NCI-H146 treated with DMSO at 0.1 percent for 48 hours (cell line): ENCODE measurements around the gene FAR1.
A peak's percentile ranks its signal among the peaks of the same experiment; 100 is the strongest.
"Not testable (repeated sequence)": the region's sequence is repeated elsewhere in the genome, so short reads cannot be mapped to it uniquely, and the experiment has no call there.

Experiments
- DNase-seq: peaks from one replicate; lab custom pipeline; 2025; ENCODE audit not compliant: unreplicated experiment; lab: John Stamatoyannopoulos, UW

Gene FAR1, protein sequence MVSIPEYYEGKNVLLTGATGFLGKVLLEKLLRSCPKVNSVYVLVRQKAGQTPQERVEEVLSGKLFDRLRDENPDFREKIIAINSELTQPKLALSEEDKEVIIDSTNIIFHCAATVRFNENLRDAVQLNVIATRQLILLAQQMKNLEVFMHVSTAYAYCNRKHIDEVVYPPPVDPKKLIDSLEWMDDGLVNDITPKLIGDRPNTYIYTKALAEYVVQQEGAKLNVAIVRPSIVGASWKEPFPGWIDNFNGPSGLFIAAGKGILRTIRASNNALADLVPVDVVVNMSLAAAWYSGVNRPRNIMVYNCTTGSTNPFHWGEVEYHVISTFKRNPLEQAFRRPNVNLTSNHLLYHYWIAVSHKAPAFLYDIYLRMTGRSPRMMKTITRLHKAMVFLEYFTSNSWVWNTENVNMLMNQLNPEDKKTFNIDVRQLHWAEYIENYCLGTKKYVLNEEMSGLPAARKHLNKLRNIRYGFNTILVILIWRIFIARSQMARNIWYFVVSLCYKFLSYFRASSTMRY

GRCh38 chr11:13668102-13668956 lies at the start of gene FAR1:
Gene FAR1, plus strand, starts transcription at chr11:13668668. Its CDS starts 26,098 bp downstream, at chr11:13694766.
- DNase-seq: peak; percentile 91

DNA sequence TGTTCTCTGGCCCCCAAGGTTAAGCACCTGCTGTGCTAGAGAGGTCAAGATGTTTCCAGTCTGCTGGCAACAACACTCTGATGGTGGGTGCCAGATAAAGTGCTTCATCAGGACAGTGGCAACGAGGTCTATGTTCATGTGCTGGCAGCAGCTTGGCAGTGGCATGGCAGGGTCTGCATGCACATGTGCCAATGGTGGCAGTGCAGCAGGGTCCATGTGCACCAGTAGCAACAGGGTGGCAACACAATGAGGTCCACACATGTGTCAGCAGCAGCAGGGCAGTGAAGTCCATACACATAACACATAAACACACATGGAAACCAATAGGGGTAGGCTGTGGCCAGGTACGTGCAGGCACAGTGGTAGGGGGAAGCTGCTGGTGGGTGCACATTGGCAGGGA lies 48.4 kb upstream of the FAR1 start:
- DNase-seq: no peak

DNA sequence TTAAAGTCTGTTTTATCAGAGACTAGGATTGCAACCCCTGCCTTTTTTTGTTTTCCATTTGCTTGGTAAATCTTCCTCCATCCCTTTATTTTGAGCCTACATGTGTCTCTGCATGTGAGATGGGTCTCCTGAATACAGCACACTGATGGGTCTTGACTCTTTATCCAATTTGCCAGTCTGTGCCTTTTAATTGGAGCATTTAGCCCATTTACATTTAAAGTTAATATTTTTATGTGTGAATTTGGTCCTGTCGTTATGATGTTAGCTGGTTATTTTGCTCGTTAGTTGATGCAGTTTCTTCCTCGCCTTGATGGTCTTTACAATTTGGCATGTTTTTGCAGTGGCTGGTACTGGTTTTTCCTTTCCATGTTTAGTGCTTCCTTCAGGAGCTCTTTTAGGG lies 41.6 kb upstream of the FAR1 start:
- DNase-seq: not testable (repeated sequence)

- not testable (repeated sequence) for DNase-seq
Measured at GRCh38 chr11:13628634-13629033, 39.8 kb upstream of the FAR1 start.

DNA sequence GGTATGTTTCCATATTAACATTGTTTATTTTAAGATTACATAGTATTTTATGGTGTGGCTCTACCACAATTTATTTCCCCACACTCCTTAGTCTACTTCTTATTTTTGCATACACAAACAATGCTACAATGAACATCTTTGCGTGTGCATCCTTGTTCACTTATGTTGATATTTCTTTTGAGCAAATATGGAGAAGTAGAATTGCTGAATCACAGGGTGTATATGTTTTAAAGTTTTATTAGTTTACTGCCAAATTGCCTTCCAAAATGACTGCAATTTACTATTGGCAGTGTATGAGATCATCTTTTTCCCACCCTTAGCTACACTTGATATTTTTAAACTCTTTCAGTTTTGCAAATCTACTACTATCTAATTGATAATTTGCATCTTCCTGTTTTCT lies 38.7 kb upstream of the FAR1 start:
- no peak for DNase-seq

DNA sequence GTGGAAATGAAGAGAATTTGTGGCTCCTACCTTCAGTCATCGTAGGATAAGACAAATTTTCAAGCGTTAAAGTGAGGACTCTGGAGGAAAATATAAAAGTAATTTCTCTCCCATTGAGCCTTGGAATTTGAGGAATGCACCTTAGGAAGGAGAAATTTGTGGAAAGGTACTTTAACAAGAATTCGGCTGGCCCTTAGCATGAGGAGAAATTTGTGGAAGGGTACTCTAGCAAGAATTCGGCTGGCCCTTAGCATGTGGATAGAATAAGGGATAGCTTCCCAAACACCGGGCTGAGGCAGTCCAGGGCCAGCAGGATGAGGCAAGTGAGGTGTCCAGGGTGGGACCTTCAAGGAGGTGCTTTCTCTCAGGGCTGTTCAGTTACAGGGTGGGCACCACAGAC lies 33.2 kb upstream of the FAR1 start:
- DNase-seq: no peak

DNA sequence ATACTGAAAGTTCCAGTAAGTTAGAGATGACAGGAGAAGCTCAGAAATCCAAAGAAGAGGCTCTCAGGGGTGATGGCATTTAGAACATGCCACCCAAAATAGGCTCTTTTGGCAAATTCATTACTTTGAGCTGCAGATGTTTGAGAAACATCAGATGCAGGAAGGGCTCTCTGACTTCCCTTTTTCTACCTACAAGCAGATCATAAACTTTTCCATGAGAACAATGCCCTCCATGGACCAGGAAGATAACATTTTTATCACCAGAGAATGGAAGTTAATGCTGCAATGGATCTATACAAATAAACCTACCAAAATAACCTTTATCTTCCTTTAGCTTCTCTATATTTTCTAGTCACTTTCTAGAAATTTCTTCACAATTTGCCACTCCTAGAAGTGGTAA lies 32.7 kb upstream of the FAR1 start:
- DNase-seq: no peak

DNA sequence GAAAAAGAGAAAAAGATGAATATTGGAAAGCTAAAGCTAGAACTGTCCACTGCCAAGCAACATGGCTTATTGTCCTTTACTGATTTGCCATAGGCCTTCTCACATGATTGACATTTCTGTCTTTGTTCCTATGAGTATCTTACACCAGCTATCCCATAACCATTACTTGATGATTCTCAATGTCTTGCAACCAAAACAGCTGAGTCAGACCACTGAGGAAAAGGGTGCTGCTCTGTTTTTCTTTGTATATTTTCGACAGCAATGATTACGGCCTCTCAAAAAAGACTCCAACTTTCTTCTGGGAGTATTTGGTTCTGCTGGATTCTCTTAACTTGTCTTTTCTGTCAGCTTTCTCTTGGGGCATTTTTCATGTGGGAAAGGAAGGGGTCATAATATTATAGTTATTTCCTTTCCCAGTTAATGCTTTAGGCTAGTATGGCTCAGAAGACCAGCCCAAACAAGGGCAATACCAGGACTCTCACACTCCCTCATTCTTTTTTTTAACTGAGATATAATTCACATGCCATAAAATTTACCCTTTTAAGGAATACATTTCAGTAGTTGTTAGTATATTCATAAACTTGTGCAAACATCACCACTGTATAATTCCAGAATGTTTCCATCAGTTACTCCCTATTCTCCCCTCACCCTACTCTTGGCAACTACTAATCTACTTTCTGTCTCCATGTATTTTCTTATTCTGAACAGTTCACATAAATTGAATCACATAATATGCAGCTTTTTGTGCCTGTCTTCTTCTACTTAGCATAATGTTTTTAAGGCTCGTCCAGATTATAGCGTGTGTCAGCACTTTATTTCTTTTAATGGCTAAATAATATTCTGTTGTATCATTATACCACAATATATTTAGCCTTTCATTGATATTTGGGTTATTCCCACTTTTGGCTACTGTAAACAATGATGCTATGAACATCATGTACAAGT lies 31.1 kb upstream of the FAR1 start:
- no peak for DNase-seq

DNA sequence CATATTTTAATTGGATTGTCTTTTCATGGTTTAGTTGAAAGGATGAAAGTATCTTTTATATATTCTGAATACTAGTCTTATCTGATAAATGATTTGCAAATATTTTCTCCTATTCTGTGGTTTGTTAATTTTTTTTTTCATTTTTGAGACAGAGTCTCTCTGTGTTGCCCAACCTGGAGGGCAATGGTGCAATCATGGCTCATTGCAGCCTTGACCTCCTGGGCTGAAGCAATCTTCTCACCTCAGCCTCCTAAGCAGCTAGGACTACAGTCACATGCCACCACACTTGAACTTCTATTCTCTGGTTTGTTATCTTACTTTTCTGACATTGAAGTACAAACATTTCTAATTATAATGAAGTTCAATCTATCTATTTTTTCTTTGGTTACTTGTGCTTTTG lies 30.0 kb upstream of the FAR1 start:
- no peak for DNase-seq

DNA sequence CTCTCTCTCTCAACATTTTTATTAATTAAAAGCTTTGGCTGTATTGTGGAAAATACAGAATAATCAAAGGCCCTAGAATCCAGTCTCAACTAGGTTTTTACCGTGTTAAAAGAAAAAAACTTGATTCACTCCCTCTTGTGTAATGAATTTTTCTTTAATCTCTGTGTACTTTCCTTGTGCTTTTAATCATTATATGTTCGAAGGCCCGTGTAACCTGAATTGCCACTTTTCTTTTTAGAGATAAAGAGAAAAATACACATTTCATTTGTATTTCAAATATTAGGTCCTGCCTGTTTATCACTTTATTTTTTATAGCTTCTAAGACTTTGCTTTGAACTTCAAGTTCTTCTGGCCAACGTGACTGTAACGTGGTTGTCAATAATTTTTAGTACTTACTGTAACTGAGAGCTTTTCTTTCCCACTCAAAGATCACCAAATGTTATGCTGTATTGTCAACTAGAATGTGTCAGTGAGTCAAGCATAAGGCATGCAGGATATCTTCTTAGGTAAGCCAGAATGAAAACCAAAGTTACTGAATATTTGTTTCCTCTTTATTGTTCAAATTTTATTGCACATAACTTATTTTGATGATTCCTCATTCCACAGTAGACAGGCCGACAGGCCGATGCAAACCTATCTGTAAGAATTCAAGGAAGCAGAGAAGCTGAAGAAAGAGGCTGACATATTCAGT lies 23.3 kb upstream of the FAR1 start:
- DNase-seq: no peak

- DNase-seq: no peak
Measured at GRCh38 chr11:13647391-13647790, 21.1 kb upstream of the FAR1 start.

GRCh38 chr11:13649619-13650018 lies 18.8 kb upstream of the FAR1 start:
- DNase-seq: no peak

GRCh38 chr11:13651515-13651914 lies 17.0 kb upstream of the FAR1 start:
- not testable (repeated sequence) for DNase-seq

GRCh38 chr11:13661074-13661623 lies 7.3 kb upstream of the FAR1 start:
- no peak for DNase-seq

DNA sequence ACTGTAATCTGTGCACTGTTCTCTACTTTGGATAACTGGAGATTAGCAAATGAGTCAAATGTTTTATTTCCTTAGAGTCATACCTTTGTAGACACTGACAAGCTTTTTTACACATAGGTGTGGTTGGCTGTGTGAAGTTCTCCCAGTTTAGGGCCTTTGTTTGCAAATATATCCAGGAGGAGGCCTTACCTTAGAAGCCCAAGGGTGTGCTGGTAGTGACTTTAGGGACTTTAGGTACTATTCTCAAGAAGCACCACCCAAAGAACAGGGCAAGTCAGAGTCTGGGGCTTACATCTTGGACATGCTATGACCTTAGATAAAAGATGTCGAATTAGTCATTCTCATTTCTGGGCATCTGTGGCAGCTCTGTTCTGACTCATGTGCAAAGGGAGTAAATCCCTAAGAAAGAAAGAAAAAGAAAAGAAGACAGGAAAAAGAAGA lies 4.8 kb upstream of the FAR1 start:
- no peak for DNase-seq

- DNase-seq: no peak
Measured at GRCh38 chr11:13664351-13664750, 4.1 kb upstream of the FAR1 start.

GRCh38 chr11:13666708-13667107 lies 1.8 kb upstream of the FAR1 start:
- DNase-seq: peak; percentile 1

DNA sequence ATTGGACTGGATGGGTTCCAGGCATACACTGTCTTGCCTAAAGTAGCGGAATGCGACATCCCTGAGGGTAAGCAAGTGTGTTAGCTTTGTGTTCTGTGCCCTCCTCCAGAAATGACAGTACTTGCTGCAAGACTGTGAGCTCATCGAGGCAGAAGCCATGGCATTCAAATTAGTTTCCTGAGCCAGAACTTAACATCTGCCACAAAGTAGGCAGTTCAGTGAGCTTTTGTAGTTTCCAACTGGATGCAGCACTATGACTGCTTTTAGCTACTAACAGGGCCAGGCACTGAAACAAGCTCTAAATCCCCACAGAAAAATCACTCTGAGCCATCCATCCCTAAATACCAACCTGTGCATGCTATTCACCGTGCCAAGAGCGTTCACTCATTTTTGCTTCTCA lies 1.2 kb upstream of the FAR1 start:
- no peak for DNase-seq

- no peak for DNase-seq
Measured at GRCh38 chr11:13667795-13668101, 720 bp upstream of the FAR1 start.

- DNase-seq: peak; percentile 18
Measured at GRCh38 chr11:13668957-13669521, 571 bp downstream of the FAR1 start.
